Airway epithelial cell (primary cell): Measurements from ENCODE around the gene ZNF711. TPM values are rescaled to one million over a fixed set of nuclear protein-coding genes. Genes with fewer than 3 reads are reported as not detected.

Experiments used
- total RNA-seq: library from RNA; depleted of rRNA; stranded (reverse); fragments of >200 nt; gene quantifications from 2 replicates; pipeline ENCODE4 v1.2.3, GENCODE V29; 2015

Gene ZNF711
- 0.88 and 0.92 TPM in 2 replicates for total RNA-seq

GRCh38 chrX:85243761-85244449, at the start of gene ZNF711, which contains the start of gene SATL1:
ZNF711 (plus strand) TSS chrX:85243991; CDS start chrX:85247573, 3,582 bp downstream.
SATL1 (minus strand) TSS chrX:85243779; CDS start chrX:85108968, 134,811 bp downstream.

Other genes starting within 250 kb of the ZNF711 start
- 6.0 and 7.7 TPM in 2 replicates for gene APOOL, start 240.1 kb upstream of the ZNF711 start, total RNA-seq
- gene SATL1, start 212 bp upstream of the ZNF711 start, total RNA-seq = not detected in 2 replicates
- 3.8 and 7.1 TPM in 2 replicates for gene POF1B, start 135.7 kb downstream of the ZNF711 start, total RNA-seq